HL-60 (cell line): ENCODE data around the gene SERPINA9.

Source experiments
- DNase-seq, 2 experiments: peaks; one replicate each; pipeline ENCODE4 v3.0.0-alpha.2; 2010 to 2020; ENCODE audit warnings: low read depth in 1 of 2, low spot score in 1 of 2
- H3K27ac ChIP-seq: fragments of 250-450 bp; sonication (Bioruptor Pico); replicated peaks from 2 replicates; pipeline ENCODE4 v1.5.1; 2020; ENCODE audit warnings: mild to moderate bottlenecking, moderate library complexity
- H3K27me3 ChIP-seq: fragments of 250-450 bp; sonication (Bioruptor Pico); 2 replicates; pipeline ENCODE4 v1.5.1; 2021; ENCODE audit warnings: mild to moderate bottlenecking, moderate library complexity; ENCODE audit not compliant: insufficient read depth, poor library complexity, severe bottlenecking
- H3K4me3 ChIP-seq: replicated peaks from 2 replicates; pipeline ENCODE4 v1.5.1; 2011; ENCODE audit warnings: mild to moderate bottlenecking, control low read depth, low read length; ENCODE audit not compliant: insufficient read depth
- GABPA ChIP-seq: IDR thresholded peaks from 2 replicates; pipeline ENCODE4 v1.6.1; 2012; ENCODE audit warnings: low read depth
- POLR2AphosphoS5 ChIP-seq: IDR thresholded peaks from 2 replicates; pipeline ENCODE4 v1.6.1; 2012; ENCODE audit warnings: low read depth
- SPI1 ChIP-seq: IDR thresholded peaks from 2 replicates; pipeline ENCODE4 v1.6.1; 2012; ENCODE audit warnings: low read depth, mild to moderate bottlenecking, borderline replicate concordance
- TF ChIP-seq, protein P1 (sequence below): IDR thresholded peaks from one replicate; pipeline ENCODE4 v1.5.1; 2011; ENCODE audit warnings: low read length, control low read depth, inconsistent platforms; ENCODE audit not compliant: insufficient read depth
- TF ChIP-seq, protein P2 (sequence below): IDR thresholded peaks from 2 replicates; pipeline ENCODE4 v1.6.1; 2012; ENCODE audit warnings: low read depth; ENCODE audit not compliant: insufficient replicate concordance

SERPINA9 gene

DNA sequence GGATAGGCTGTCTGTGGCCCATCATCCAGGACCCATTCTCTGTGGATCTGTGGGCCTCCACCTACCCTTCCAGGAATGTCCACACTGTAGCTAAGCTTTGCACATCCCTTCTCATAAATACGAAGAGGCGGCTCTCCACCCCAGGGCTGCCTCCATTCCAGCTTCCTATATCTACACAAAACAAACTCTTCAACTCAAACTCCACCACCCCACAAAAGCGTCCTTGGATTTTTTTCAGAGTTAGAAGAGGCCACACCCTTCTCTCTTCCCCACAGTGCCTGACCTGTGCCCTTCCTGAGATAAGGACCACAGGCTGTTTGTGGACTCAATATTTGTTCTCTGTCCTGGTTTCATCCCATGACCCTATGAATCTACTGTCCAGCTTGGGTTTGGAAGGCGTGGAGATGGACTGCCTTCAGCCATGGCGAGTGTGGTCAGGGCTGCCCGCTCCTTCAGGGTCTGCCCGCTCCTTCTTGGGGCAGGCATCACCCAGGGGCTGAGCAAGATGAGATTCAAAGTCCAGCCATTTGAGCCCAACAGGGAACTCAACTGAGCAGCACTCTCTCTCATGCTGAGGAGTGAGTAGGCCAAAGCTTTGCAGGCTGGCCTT lies 46.2 kb upstream of the SERPINA9 start:
- H3K27me3 ChIP-seq = no peaks in the 10 kb centered on the region
- no peak overlapping the region for H3K27ac ChIP-seq
- DNase-seq = no peak
- TF ChIP-seq GABPA (no peak), SPI1 (no peak), POLR2AphosphoS5 (no peak)
- TF ChIP-seq, protein P1, sequence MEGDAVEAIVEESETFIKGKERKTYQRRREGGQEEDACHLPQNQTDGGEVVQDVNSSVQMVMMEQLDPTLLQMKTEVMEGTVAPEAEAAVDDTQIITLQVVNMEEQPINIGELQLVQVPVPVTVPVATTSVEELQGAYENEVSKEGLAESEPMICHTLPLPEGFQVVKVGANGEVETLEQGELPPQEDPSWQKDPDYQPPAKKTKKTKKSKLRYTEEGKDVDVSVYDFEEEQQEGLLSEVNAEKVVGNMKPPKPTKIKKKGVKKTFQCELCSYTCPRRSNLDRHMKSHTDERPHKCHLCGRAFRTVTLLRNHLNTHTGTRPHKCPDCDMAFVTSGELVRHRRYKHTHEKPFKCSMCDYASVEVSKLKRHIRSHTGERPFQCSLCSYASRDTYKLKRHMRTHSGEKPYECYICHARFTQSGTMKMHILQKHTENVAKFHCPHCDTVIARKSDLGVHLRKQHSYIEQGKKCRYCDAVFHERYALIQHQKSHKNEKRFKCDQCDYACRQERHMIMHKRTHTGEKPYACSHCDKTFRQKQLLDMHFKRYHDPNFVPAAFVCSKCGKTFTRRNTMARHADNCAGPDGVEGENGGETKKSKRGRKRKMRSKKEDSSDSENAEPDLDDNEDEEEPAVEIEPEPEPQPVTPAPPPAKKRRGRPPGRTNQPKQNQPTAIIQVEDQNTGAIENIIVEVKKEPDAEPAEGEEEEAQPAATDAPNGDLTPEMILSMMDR = no peak
- TF ChIP-seq, protein P2, sequence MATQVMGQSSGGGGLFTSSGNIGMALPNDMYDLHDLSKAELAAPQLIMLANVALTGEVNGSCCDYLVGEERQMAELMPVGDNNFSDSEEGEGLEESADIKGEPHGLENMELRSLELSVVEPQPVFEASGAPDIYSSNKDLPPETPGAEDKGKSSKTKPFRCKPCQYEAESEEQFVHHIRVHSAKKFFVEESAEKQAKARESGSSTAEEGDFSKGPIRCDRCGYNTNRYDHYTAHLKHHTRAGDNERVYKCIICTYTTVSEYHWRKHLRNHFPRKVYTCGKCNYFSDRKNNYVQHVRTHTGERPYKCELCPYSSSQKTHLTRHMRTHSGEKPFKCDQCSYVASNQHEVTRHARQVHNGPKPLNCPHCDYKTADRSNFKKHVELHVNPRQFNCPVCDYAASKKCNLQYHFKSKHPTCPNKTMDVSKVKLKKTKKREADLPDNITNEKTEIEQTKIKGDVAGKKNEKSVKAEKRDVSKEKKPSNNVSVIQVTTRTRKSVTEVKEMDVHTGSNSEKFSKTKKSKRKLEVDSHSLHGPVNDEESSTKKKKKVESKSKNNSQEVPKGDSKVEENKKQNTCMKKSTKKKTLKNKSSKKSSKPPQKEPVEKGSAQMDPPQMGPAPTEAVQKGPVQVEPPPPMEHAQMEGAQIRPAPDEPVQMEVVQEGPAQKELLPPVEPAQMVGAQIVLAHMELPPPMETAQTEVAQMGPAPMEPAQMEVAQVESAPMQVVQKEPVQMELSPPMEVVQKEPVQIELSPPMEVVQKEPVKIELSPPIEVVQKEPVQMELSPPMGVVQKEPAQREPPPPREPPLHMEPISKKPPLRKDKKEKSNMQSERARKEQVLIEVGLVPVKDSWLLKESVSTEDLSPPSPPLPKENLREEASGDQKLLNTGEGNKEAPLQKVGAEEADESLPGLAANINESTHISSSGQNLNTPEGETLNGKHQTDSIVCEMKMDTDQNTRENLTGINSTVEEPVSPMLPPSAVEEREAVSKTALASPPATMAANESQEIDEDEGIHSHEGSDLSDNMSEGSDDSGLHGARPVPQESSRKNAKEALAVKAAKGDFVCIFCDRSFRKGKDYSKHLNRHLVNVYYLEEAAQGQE = no peak
- no peak overlapping the region for H3K4me3 ChIP-seq

DNA sequence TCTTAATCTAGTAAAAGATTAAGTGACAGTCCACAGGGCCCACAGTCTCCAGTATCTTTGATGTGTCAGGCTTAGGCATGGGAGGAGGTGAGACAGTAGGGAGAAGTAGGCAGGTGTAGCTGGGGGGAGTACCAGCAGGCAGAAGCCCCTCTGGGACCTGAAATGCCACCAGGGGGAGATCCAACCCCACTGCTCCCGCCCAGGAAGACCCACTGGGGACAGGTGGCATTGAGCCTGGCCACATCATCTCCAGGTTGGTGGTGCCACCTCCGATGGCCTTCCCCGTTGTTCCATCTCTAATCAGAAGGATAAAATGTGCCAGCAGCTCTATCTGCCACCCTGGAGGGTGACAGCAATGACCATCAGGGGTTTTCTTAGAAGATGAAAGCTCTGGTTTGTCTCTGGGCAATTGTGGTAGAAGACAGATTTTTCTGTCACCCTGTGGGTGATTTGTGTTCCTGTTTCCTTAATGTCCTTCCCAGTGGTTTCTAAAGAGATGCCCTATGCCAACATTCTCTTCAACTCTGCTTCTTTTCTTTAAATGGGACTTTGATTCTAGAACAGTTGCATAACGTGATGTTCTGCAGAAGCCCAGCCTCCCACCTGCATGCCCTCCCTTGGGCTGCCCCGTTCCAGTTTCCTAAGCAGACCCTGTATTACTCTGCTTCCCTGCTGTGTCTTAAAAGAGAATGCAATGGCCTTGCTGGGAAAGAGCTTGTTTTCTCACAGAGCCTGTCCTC lies 45.5 kb upstream of the SERPINA9 start:
- H3K27ac ChIP-seq = no peak overlapping the region
- no peak for DNase-seq
- H3K27me3 ChIP-seq = no peaks in the 10 kb centered on the region
- H3K4me3 ChIP-seq = no peak overlapping the region
- TF ChIP-seq, protein P2 = no peak
- TF ChIP-seq, protein P1 = no peak
- TF ChIP-seq SPI1 (no peak), POLR2AphosphoS5 (no peak), GABPA (no peak)

DNA sequence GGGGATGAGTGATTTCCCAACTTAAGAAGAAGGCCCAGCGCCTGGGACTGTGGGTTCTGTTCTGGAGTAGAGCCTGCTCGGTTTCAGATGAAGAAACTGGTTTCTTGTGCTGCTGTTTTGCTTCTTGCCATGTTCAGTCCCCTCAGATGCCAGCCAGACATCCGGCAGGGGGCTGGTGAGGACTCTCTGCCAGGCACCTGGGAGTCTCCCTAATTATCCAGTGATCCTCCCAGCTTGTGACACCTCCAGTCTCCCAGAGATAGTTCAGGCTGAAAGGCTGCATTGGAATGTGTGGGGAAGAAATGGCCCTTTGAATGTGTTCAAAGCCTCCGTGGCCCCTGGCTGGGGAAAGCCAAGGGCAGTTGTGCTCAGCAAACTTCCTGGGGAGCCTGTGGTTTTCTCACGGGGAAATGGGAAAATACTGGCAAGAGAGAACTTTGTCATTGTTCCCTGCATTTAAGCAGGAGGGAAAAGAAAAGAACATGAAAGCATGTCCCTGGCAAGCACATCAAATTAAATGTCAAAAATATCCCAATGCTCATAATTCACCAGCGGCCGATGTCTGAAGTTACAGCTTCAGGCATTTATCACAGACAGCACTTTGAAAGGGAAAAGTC lies 41.8 kb upstream of the SERPINA9 start:
- TF ChIP-seq POLR2AphosphoS5 (no peak), GABPA (no peak), SPI1 (no peak)
- TF ChIP-seq, protein P2 = no peak
- no peak overlapping the region for H3K4me3 ChIP-seq
- DNase-seq = no peak
- H3K27me3 ChIP-seq = no peaks in the 10 kb centered on the region
- H3K27ac ChIP-seq = no peak overlapping the region
